ENCODE measurements around the gene LZTS2. TPM values are rescaled to one million over a fixed set of nuclear protein-coding genes. Genes with fewer than 3 reads are reported as not detected.

LZTS2 gene
- polyA plus RNA-seq, 2 of the 4 experiments (the other 2 are of a cell fraction) = 13.8 to 35.5 TPM

DNA sequence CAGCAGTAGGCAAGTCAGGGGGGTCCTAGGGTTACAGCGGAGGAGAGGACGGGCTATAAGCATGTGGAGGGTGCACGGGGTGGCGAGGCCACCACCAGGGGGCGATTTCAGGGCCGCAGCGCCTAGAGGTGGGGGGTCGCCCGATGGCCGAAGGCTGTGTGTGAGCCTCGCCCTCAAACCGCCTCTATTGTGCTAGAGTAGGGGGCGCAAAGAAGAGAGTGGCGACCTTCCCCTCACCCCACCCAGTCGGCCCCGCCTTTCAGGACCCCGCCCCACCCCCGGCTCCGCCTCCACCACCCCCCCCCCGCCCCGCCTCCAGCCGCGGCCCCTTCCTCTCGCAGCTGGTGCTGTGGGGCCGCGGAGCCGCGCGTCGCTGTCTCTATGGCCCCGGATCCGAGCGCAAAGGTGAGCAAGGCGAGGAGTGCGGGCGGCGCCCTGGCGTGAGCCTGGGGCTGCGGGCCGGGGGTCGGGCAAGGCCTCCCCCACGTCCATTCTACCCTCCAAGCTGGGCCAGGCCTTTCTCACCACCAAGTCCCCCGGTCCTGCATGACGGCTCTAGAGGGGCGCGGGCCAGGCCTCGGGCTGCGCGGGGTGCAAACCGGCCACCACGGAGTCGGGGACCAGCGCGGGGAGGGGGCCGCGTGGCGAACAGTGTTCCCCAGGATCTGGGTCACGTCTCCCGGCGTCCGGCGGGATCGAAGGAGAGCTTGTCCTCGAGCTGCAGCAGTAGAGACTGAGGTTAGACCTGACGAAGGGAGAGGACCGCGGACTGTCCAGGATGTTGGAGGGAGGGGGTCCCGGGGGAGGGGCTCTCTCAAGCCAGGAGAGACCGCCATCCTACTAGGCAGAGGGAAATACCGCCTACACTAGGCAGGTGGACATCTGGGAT lies 30.2 kb upstream of the LZTS2 start, which contains the start of gene SEMA4G:
Gene SEMA4G (plus strand): TSS at position 318 of the 889 bp plus-strand sequence. CDS start 3,409 bp downstream, outside the sequence.
- peak within 1 kb of the TSS; percentile 98 for H3K4me2 ChIP-seq
- CTCF ChIA-PET = interaction anchor here (0.6 to 2.8 kb wide), 20 partner anchors 11 to 601 kb away, joined by 3 to 13 read pairs (median 4); partner anchors contain the start of genes PDZD7 and SFXN3
- H3K9me3 ChIP-seq = no peaks in the 10 kb centered on the region
- peak; percentile 44 to 79 for DNase-seq (ENCODE audit: low read depth in 1 of 2, low spot score in 1 of 2)
- H3K4me3 ChIP-seq = peak within 1 kb of the TSS; percentile 84
- peak; percentile 58 to 88 for ATAC-seq
- WGBS (ENCODE audit: missing lambda C conversion rate) = 0% methylated on average over 23 of the region's 70 CpGs
- POLR2A ChIA-PET = no interaction called here
- TF ChIP-seq TFCP2L1 (CRISPR knock-in tag; IDR thresholded peaks at IDR 0.05) (no peak), ZNF302 (CRISPR knock-in tag; IDR thresholded peaks at IDR 0.05) (no peak), EHMT2 (IDR thresholded peaks at IDR 0.05; ENCODE audit: low read depth) (no peak), HEYL (CRISPR knock-in tag; IDR thresholded peaks at IDR 0.05) (no peak), PHF8 (IDR thresholded peaks at IDR 0.05; ENCODE audit: borderline replicate concordance, low read depth) (no peak), RNF2 (IDR thresholded peaks at IDR 0.05; ENCODE audit: borderline replicate concordance, low read depth) (no peak), MYC (IDR thresholded peaks at IDR 0.05; ENCODE audit: borderline replicate concordance, low read length) (peak; percentile 57; the same call in 1 of the 2 replicates), SMC3 (IDR thresholded peaks at IDR 0.05) (peak; percentile 44; the same call in 2 of the 3 replicates), RAD21 (conservative IDR thresholded peaks at IDR 0.05 in 1 of 2, IDR thresholded peaks at IDR 0.05 in 1 of 2) (peak in 1 of 2 experiments; percentile 23; a peak in 1 of 5 replicates), NR3C1 (IDR thresholded peaks at IDR 0.05) (no peak)
- TF ChIP-seq, protein P1, sequence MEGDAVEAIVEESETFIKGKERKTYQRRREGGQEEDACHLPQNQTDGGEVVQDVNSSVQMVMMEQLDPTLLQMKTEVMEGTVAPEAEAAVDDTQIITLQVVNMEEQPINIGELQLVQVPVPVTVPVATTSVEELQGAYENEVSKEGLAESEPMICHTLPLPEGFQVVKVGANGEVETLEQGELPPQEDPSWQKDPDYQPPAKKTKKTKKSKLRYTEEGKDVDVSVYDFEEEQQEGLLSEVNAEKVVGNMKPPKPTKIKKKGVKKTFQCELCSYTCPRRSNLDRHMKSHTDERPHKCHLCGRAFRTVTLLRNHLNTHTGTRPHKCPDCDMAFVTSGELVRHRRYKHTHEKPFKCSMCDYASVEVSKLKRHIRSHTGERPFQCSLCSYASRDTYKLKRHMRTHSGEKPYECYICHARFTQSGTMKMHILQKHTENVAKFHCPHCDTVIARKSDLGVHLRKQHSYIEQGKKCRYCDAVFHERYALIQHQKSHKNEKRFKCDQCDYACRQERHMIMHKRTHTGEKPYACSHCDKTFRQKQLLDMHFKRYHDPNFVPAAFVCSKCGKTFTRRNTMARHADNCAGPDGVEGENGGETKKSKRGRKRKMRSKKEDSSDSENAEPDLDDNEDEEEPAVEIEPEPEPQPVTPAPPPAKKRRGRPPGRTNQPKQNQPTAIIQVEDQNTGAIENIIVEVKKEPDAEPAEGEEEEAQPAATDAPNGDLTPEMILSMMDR (IDR thresholded peaks at IDR 0.05) = peak; percentile 60
- TF ChIP-seq, protein P2, sequence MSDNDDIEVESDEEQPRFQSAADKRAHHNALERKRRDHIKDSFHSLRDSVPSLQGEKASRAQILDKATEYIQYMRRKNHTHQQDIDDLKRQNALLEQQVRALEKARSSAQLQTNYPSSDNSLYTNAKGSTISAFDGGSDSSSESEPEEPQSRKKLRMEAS (IDR thresholded peaks at IDR 0.05) = peak; percentile 43
- FAIRE-seq = no peak
- H3K27ac ChIP-seq = peak within 1 kb of the TSS; percentile 70 to 88
- peaks cover 34% of the 10 kb centered on the region for H3K4me1 ChIP-seq

DNA sequence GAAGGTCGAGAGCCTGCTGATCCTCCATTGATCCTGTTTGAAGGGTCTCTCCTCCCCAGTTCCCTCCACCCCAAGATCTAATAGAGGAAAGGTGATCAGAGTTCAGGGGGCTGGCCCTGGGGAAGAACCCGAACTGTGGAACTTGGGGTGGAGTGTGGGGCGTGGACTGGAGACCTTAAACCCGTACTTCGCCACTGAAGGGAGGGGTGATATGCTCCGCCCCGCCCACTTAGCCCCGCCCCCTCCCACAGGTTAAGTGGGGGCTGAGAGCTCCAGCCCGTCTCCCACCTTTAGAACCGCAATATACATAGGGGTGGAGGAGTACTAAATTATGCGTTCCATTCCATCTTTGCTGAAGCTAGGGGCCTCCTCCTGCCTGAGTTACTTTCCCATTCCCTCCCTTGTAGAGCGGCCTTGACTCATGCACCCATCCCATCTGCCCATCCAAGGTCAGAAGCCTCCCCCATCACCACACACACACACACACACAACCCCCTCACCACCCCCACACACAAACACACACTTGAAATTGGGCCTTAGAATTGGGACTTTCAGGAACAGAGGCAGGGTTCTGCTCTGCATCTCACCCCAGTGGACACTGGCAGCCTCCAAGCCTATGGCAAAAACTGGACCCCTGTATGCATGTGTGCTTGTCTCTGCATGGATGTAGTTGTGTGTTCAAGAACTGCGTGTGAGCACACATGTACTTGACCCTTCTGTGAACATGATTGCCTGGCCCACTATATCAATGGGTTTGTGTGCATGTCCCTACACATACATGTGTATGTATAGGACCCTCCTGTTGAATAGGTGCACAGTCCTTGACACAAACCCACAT lies 29.3 kb upstream of the LZTS2 start:
- 23% methylated on average over 13 of the region's 13 CpGs for WGBS (ENCODE audit: missing lambda C conversion rate)
- CTCF ChIA-PET = interaction anchor here (0.5 to 2.8 kb wide), 10 partner anchors 10 to 44 kb away, joined by 3 to 13 read pairs (median 6); no protein-coding TSS in a partner anchor
- peak; percentile 25 to 48; a peak in 5 of 6 replicates for ATAC-seq
- DNase-seq (ENCODE audit: low read depth in 1 of 2, low spot score in 1 of 2) = peak; percentile 44 to 45
- peak overlapping the region; percentile 70 to 88; a peak in 5 of 6 replicates for H3K27ac ChIP-seq
- TF ChIP-seq POLR2A (IDR thresholded peaks at IDR 0.05; ENCODE audit: low read length) (no peak), NFE2L2 (conservative IDR thresholded peaks at IDR 0.05; ENCODE audit: low read length) (no peak), CHD2 (IDR thresholded peaks at IDR 0.05; ENCODE audit: low read length, partially characterized antibody) (no peak), ATOH8 (CRISPR knock-in tag; IDR thresholded peaks at IDR 0.05; ENCODE audit: low read depth) (no peak), TFCP2L1 (CRISPR knock-in tag; IDR thresholded peaks at IDR 0.05) (no peak), FOSL2 (IDR thresholded peaks at IDR 0.05) (no peak), FOSL2 (CRISPR knock-in tag; IDR thresholded peaks at IDR 0.05) (no peak), RARB (CRISPR knock-in tag; IDR thresholded peaks at IDR 0.05) (no peak), HOXB5 (CRISPR knock-in tag; IDR thresholded peaks at IDR 0.05) (no peak), KDM5A (IDR thresholded peaks at IDR 0.05) (no peak)
- no peaks in the 10 kb centered on the region for H3K9me3 ChIP-seq
- POLR2A ChIA-PET = no interaction called here
- peak overlapping the region; percentile 98 for H3K4me2 ChIP-seq
- H3K4me3 ChIP-seq = peak overlapping the region; percentile 84
- H3K4me1 ChIP-seq = peaks cover 34% of the 10 kb centered on the region
- FAIRE-seq = no peak

Measured in A549 (cell line).